Measurements from ENCODE around the gene NFATC1.

NFATC1 gene

GRCh38 chr18:79558933-79559416, 163.2 kb downstream of the NFATC1 start:
- Histone ChIP-seq H3K36me3 (ENCODE audit: control insufficient read depth, insufficient read depth, low read length) (no peaks in the 10 kb centered on the region; the same call in 1 of the 2 replicates), H3K27ac (ENCODE audit: low read length) (no peak overlapping the region), H3K4me3 (ENCODE audit: low read length) (no peak overlapping the region), H3K27me3 (ENCODE audit: control insufficient read depth, insufficient read depth, low read length) (no peaks in the 10 kb centered on the region), H3K9me3 (ENCODE audit: control insufficient read depth, insufficient read depth, low read length) (no peaks in the 10 kb centered on the region), H3K4me1 (ENCODE audit: control insufficient read depth, insufficient read depth, low read length) (no peaks in the 10 kb centered on the region)
- no CpG with 5 or more reads among the region's 18 CpGs for WGBS (ENCODE audit: insufficient coverage, insufficient read length)
- DNase-seq (ENCODE audit: low read depth, low spot score): no peak

GRCh38 chr18:79559436-79559835, 163.7 kb downstream of the NFATC1 start:
- H3K4me3 ChIP-seq (ENCODE audit: low read length): no peak overlapping the region

GRCh38 chr18:79560042-79560860, 164.5 kb downstream of the NFATC1 start:
- DNase-seq (ENCODE audit: low read depth, low spot score): no peak
- no peak overlapping the region for H3K27ac ChIP-seq (ENCODE audit: low read length)
- H3K36me3 ChIP-seq (ENCODE audit: control insufficient read depth, insufficient read depth, low read length): no peaks in the 10 kb centered on the region; the same call in 1 of the 2 replicates
- H3K9me3 ChIP-seq (ENCODE audit: control insufficient read depth, insufficient read depth, low read length): no peaks in the 10 kb centered on the region
- H3K4me1 ChIP-seq (ENCODE audit: control insufficient read depth, insufficient read depth, low read length): no peaks in the 10 kb centered on the region
- no CpG with 5 or more reads among the region's 34 CpGs for WGBS (ENCODE audit: insufficient coverage, insufficient read length)
- H3K4me3 ChIP-seq (ENCODE audit: low read length): no peak overlapping the region
- H3K27me3 ChIP-seq (ENCODE audit: control insufficient read depth, insufficient read depth, low read length): no peaks in the 10 kb centered on the region

More at GRCh38 chr18:79559436-79559835, 163.7 kb downstream of the NFATC1 start:
- over 99% methylated on average over 9 of the region's 15 CpGs for WGBS (ENCODE audit: insufficient coverage, insufficient read length)
- Histone ChIP-seq H3K4me1 (ENCODE audit: control insufficient read depth, insufficient read depth, low read length) (no peaks in the 10 kb centered on the region), H3K27me3 (ENCODE audit: control insufficient read depth, insufficient read depth, low read length) (no peaks in the 10 kb centered on the region), H3K27ac (ENCODE audit: low read length) (no peak overlapping the region), H3K36me3 (ENCODE audit: control insufficient read depth, insufficient read depth, low read length) (no peaks in the 10 kb centered on the region; the same call in 1 of the 2 replicates), H3K9me3 (ENCODE audit: control insufficient read depth, insufficient read depth, low read length) (no peaks in the 10 kb centered on the region)
- no peak for DNase-seq (ENCODE audit: low read depth, low spot score)

- no peak overlapping the region for H3K27ac ChIP-seq (ENCODE audit: low read length)
- H3K36me3 ChIP-seq (ENCODE audit: control insufficient read depth, insufficient read depth, low read length): no peaks in the 10 kb centered on the region; the same call in 1 of the 2 replicates
- DNase-seq (ENCODE audit: low read depth, low spot score): no peak
- no peak overlapping the region for H3K4me3 ChIP-seq (ENCODE audit: low read length)
- H3K27me3 ChIP-seq (ENCODE audit: control insufficient read depth, insufficient read depth, low read length): no peaks in the 10 kb centered on the region
- WGBS (ENCODE audit: insufficient coverage, insufficient read length): no CpG with 5 or more reads among the region's 5 CpGs
- no peaks in the 10 kb centered on the region for H3K9me3 ChIP-seq (ENCODE audit: control insufficient read depth, insufficient read depth, low read length)
- no peaks in the 10 kb centered on the region for H3K4me1 ChIP-seq (ENCODE audit: control insufficient read depth, insufficient read depth, low read length)
Measured at GRCh38 chr18:79560861-79561210, 165.1 kb downstream of the NFATC1 start.

GRCh38 chr18:79563949-79564348, 168.2 kb downstream of the NFATC1 start:
- H3K9me3 ChIP-seq (ENCODE audit: control insufficient read depth, insufficient read depth, low read length): no peaks in the 10 kb centered on the region
- peaks cover 1% of the 10 kb centered on the region; the same call in 1 of the 2 replicates for H3K4me1 ChIP-seq (ENCODE audit: control insufficient read depth, insufficient read depth, low read length)
- H3K27me3 ChIP-seq (ENCODE audit: control insufficient read depth, insufficient read depth, low read length): no peaks in the 10 kb centered on the region
- 98% methylated on average over 6 of the region's 6 CpGs for WGBS (ENCODE audit: insufficient coverage, insufficient read length)
- H3K36me3 ChIP-seq (ENCODE audit: control insufficient read depth, insufficient read depth, low read length): no peaks in the 10 kb centered on the region; the same call in 1 of the 2 replicates
- no peak for DNase-seq (ENCODE audit: low read depth, low spot score)
- no peak overlapping the region for H3K4me3 ChIP-seq (ENCODE audit: low read length)
- H3K27ac ChIP-seq (ENCODE audit: low read length): no peak overlapping the region

- Histone ChIP-seq H3K4me3 (ENCODE audit: low read length) (no peak overlapping the region), H3K27me3 (ENCODE audit: control insufficient read depth, insufficient read depth, low read length) (no peaks in the 10 kb centered on the region), H3K4me1 (ENCODE audit: control insufficient read depth, insufficient read depth, low read length) (peaks cover 1% of the 10 kb centered on the region; the same call in 1 of the 2 replicates), H3K9me3 (ENCODE audit: control insufficient read depth, insufficient read depth, low read length) (no peaks in the 10 kb centered on the region), H3K27ac (ENCODE audit: low read length) (no peak overlapping the region), H3K36me3 (ENCODE audit: control insufficient read depth, insufficient read depth, low read length) (no peaks in the 10 kb centered on the region; the same call in 1 of the 2 replicates)
- DNase-seq (ENCODE audit: low read depth, low spot score): no peak
- WGBS (ENCODE audit: insufficient coverage, insufficient read length): 100% methylated on average over 5 of the region's 6 CpGs
Measured at GRCh38 chr18:79564441-79564840, 168.7 kb downstream of the NFATC1 start.

GRCh38 chr18:79566771-79567431, 171.2 kb downstream of the NFATC1 start:
- WGBS (ENCODE audit: insufficient coverage, insufficient read length): no CpG with 5 or more reads among the region's 24 CpGs
- Histone ChIP-seq H3K4me3 (ENCODE audit: low read length) (no peak overlapping the region), H3K4me1 (ENCODE audit: control insufficient read depth, insufficient read depth, low read length) (peaks cover 1% of the 10 kb centered on the region; the same call in 1 of the 2 replicates)

GRCh38 chr18:79567481-79568147, 171.9 kb downstream of the NFATC1 start:
- Histone ChIP-seq H3K9me3 (ENCODE audit: control insufficient read depth, insufficient read depth, low read length) (no peaks in the 10 kb centered on the region), H3K4me1 (ENCODE audit: control insufficient read depth, insufficient read depth, low read length) (peaks cover 1% of the 10 kb centered on the region; the same call in 1 of the 2 replicates), H3K27me3 (ENCODE audit: control insufficient read depth, insufficient read depth, low read length) (no peaks in the 10 kb centered on the region), H3K27ac (ENCODE audit: low read length) (no peak overlapping the region), H3K4me3 (ENCODE audit: low read length) (no peak overlapping the region), H3K36me3 (ENCODE audit: control insufficient read depth, insufficient read depth, low read length) (no peaks in the 10 kb centered on the region)
- no CpG with 5 or more reads among the region's 28 CpGs for WGBS (ENCODE audit: insufficient coverage, insufficient read length)
- peak; percentile 45 for DNase-seq (ENCODE audit: low read depth, low spot score)

More at GRCh38 chr18:79566771-79567431, 171.2 kb downstream of the NFATC1 start:
- Histone ChIP-seq H3K27ac (ENCODE audit: low read length) (no peak overlapping the region), H3K36me3 (ENCODE audit: control insufficient read depth, insufficient read depth, low read length) (no peaks in the 10 kb centered on the region), H3K9me3 (ENCODE audit: control insufficient read depth, insufficient read depth, low read length) (no peaks in the 10 kb centered on the region), H3K27me3 (ENCODE audit: control insufficient read depth, insufficient read depth, low read length) (no peaks in the 10 kb centered on the region)
- no peak for DNase-seq (ENCODE audit: low read depth, low spot score)

- no peaks in the 10 kb centered on the region for H3K27me3 ChIP-seq (ENCODE audit: control insufficient read depth, insufficient read depth, low read length)
- peaks cover 1% of the 10 kb centered on the region; the same call in 1 of the 2 replicates for H3K4me1 ChIP-seq (ENCODE audit: control insufficient read depth, insufficient read depth, low read length)
- DNase-seq (ENCODE audit: low read depth, low spot score): no peak
- no peaks in the 10 kb centered on the region for H3K36me3 ChIP-seq (ENCODE audit: control insufficient read depth, insufficient read depth, low read length)
- H3K4me3 ChIP-seq (ENCODE audit: low read length): no peak overlapping the region
- H3K27ac ChIP-seq (ENCODE audit: low read length): no peak overlapping the region
- H3K9me3 ChIP-seq (ENCODE audit: control insufficient read depth, insufficient read depth, low read length): no peaks in the 10 kb centered on the region; the same call in 1 of the 2 replicates
- WGBS (ENCODE audit: insufficient coverage, insufficient read length): no CpG with 5 or more reads among the region's 13 CpGs
Measured at GRCh38 chr18:79568543-79569205, 172.9 kb downstream of the NFATC1 start.
